ENCODE results near the gene ZNF789.

- TF ChIP-seq CTCF (IDR thresholded peaks at IDR 0.05) (no peak), POLR2AphosphoS5 (IDR thresholded peaks at IDR 0.05; ENCODE audit: insufficient read depth in 1 of 2, low read depth in 1 of 2) (no peak), POLR2A (IDR thresholded peaks at IDR 0.05) (no peak)
Observed at GRCh38 chr7:99433158-99433557, 39.5 kb upstream of the ZNF789 start.

Data from vagina (tissue), 2 donors.